ENCODE data around the gene NAP1L4.

DNA sequence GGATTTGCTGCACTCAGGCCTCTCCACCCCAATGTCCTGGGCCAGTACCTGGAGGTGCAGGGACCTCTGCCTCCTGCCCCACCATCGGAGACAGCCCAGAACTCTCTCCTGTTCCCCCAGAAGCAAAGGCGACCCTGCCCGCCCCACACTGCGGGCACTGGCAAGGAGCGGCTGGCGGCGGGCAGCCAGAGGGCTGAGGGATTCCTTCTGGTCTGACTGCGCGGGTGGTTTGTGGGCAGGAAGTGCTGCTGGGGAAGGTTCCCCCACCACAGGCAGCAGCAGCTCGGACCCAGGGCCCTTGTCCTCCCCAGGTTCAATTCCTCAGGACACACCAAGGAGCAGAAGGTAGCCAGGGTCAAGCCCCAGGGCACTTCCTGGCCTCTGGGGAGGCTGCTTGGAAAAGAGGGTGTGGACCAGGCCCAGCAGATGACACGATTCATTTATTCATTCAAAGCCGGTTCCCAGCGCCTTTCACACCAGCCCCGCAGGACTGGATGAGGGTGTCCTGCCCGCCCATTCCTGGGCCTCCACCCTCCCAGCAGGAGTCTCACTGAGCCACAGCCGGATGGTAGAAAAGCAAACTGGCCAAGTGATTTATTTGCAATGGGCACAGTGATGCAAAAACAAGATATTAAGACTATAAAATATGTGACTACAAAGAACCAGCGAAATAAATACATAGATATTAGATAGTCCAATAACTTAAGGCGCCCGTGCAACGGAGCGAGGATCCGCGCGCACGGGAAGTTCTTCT lies 64.1 kb downstream of the NAP1L4 start:
- TF ChIP-seq GATA2 (IDR thresholded peaks at IDR 0.05; ENCODE audit: low read depth, low read length): no peak
- no peak for TF ChIP-seq GATA3 (IDR thresholded peaks at IDR 0.05; ENCODE audit: low read depth, low read length)
